HL-60/S4 treated with phorbol 12-myristate 13-acetate at 8.2 ng/mL for 4 days and 3 days (cell line): Measurements from ENCODE around the gene HEPACAM.

Experiments used
- in situ Hi-C: fragments of 300-500 bp; cut with MboI; formaldehyde crosslinking; loops from 2 replicates; pipeline ENCODE4 v1.15.0; 2022; ENCODE audit warnings: low sequenced_read_pairs

Gene HEPACAM

GRCh38 chr11:124935548-124936514 is at the start of gene HEPACAM:
Gene HEPACAM, minus strand, starts transcription at chr11:124936047. Its CDS starts 41 bp downstream, at chr11:124936006.
- in situ Hi-C loops: no loop called here

- in situ Hi-C loops: no loop called here
Measured at GRCh38 chr11:124984512-124984854, 48.6 kb upstream of the HEPACAM start.

- in situ Hi-C loops: no loop called here
Measured at GRCh38 chr11:124983674-124984511, 48.0 kb upstream of the HEPACAM start.

GRCh38 chr11:124982043-124982442 is 46.2 kb upstream of the HEPACAM start:
- in situ Hi-C loops: no loop called here

- in situ Hi-C loops: loop anchor here (10.0 kb wide), 1 partner anchor 146 kb away; no protein-coding TSS in a partner anchor
Measured at GRCh38 chr11:124978316-124978715, 42.5 kb upstream of the HEPACAM start.

- in situ Hi-C loops: loop anchor here (10.0 kb wide), 1 partner anchor 148 kb away; no protein-coding TSS in a partner anchor
Measured at GRCh38 chr11:124977006-124977405, 41.2 kb upstream of the HEPACAM start.

GRCh38 chr11:124976531-124976930 is 40.7 kb upstream of the HEPACAM start:
- in situ Hi-C loops: loop anchor here (10.0 kb wide), 1 partner anchor 148 kb away; no protein-coding TSS in a partner anchor

GRCh38 chr11:124971810-124972209 is 36.0 kb upstream of the HEPACAM start:
- in situ Hi-C loops: loop anchor here (10.0 to 25.0 kb wide), 2 partner anchors 153 to 365 kb away; no protein-coding TSS in a partner anchor

GRCh38 chr11:124970925-124971324 is 35.1 kb upstream of the HEPACAM start:
- in situ Hi-C loops: loop anchor here (10.0 to 25.0 kb wide), 2 partner anchors 154 to 366 kb away; no protein-coding TSS in a partner anchor

- in situ Hi-C loops: loop anchor here (25.0 kb wide), 1 partner anchor 369 kb away; no protein-coding TSS in a partner anchor
Measured at GRCh38 chr11:124968197-124968596, 32.4 kb upstream of the HEPACAM start.

- in situ Hi-C loops: loop anchor here (25.0 kb wide), 1 partner anchor 375 kb away; no protein-coding TSS in a partner anchor
Measured at GRCh38 chr11:124961972-124962609, 26.2 kb upstream of the HEPACAM start.

- in situ Hi-C loops: loop anchor here (25.0 kb wide), 1 partner anchor 382 kb away; no protein-coding TSS in a partner anchor
Measured at GRCh38 chr11:124955035-124955434, 19.2 kb upstream of the HEPACAM start.

GRCh38 chr11:124954590-124954955 is 18.7 kb upstream of the HEPACAM start:
- in situ Hi-C loops: loop anchor here (25.0 kb wide), 1 partner anchor 383 kb away; no protein-coding TSS in a partner anchor

- in situ Hi-C loops: loop anchor here (25.0 kb wide), 1 partner anchor 383 kb away; no protein-coding TSS in a partner anchor
Measured at GRCh38 chr11:124953753-124954589, 18.1 kb upstream of the HEPACAM start, which contains the start of gene CCDC15. Gene CCDC15, plus strand, starts transcription at chr11:124954202. Its CDS starts 531 bp downstream, at chr11:124954733.

GRCh38 chr11:124951341-124951740 is 15.5 kb upstream of the HEPACAM start:
- in situ Hi-C loops: loop anchor here (25.0 kb wide), 1 partner anchor 386 kb away; no protein-coding TSS in a partner anchor

GRCh38 chr11:124950601-124951330 is 14.9 kb upstream of the HEPACAM start:
- in situ Hi-C loops: loop anchor here (25.0 kb wide), 1 partner anchor 387 kb away; no protein-coding TSS in a partner anchor

GRCh38 chr11:124946735-124947141 is 10.9 kb upstream of the HEPACAM start:
- in situ Hi-C loops: no loop called here

- in situ Hi-C loops: no loop called here
Measured at GRCh38 chr11:124945826-124946225, 10.0 kb upstream of the HEPACAM start.
